HCT116 (cell line): ENCODE results near the gene SLC5A10. TPM values are rescaled to one million over a fixed set of nuclear protein-coding genes. Genes with fewer than 3 reads are reported as not detected.

Experiments used
- ATAC-seq: fragments of 200-7000 bp; cut with Tn5 transposase; 2 replicates; pipeline ENCODE4 v1.9.1; 2020; ENCODE audit warnings: mild to moderate bottlenecking, moderate library complexity
- BruUV-seq: library from RNA; stranded (reverse); fragments of 400-500 nt; replicated peaks from 2 replicates; lab custom pipeline; 2021; lab: Mats Ljungman, UMichigan
- CTCF ChIA-PET: fragments of 300-600 bp; sonication (Branson Sonifier 250); formaldehyde crosslinking; loops from one replicate; lab custom pipeline; 2021; ENCODE audit warnings: antibody characterized with exemption; lab: Charles Lee
- POLR2A ChIA-PET: fragments of 300-600, 350-600 bp; sonication (Branson Sonifier 250); formaldehyde crosslinking; loops from one replicate; lab custom pipeline; 2021; ENCODE audit warnings: antibody characterized with exemption; lab: Charles Lee
- RAD21 ChIA-PET, 2 experiments: fragments of 300-600 bp; sonication (Branson Sonifier 250); formaldehyde crosslinking; loops; one replicate each; lab custom pipeline; 2023; ENCODE audit warnings: low total read pairs in 2 of 2; ENCODE audit not compliant: uncharacterized antibody in 2 of 2, unreplicated experiment in 2 of 2, low non-redundant PET in 1 of 2; lab: Charles Lee
- DNase-seq: peaks from one replicate; pipeline ENCODE4 v3.0.0-alpha.2; 2010; ENCODE audit warnings: low read depth, low spot score
- H2AFZ ChIP-seq: fragments of 200-600 bp; shearing (Covaris generic), sonication (generic); 2 replicates; pipeline ENCODE4 v1.6.1; 2017; ENCODE audit warnings: low read depth, mixed run types, mixed read lengths, antibody characterized with exemption, low read length; ENCODE audit not compliant: poor library complexity, severe bottlenecking
- H3K27ac ChIP-seq: 2 replicates; pipeline ENCODE4 v1.5.1; 2012; ENCODE audit warnings: low read depth, low read length
- H3K27me3 ChIP-seq: fragments of 200-600 bp; sonication (generic); 2 replicates; pipeline ENCODE4 v1.6.1; 2016; ENCODE audit warnings: mixed run types, low read length, mixed read lengths; ENCODE audit not compliant: insufficient read depth
- H3K36me3 ChIP-seq, 2 experiments: fragments of 200-500 bp in 1 of 2; fragments of 200-600 bp in 1 of 2; sonication (Bioruptor generic) in 1 of 2; sonication (generic) in 1 of 2; 2 replicates each; pipeline versions ENCODE4 v1.5.1 to v1.6.1; 2014 to 2016; ENCODE audit warnings: low read length in 2 of 2, inconsistent platforms in 1 of 2, mixed read lengths in 1 of 2, mixed run types in 1 of 2; ENCODE audit not compliant: insufficient read depth in 2 of 2, control insufficient read depth in 1 of 2
- H3K4me1 ChIP-seq, 2 experiments: fragments of 200-600 bp in 1 of 2; sonication (generic) in 1 of 2; 2 replicates each; pipeline versions ENCODE4 v1.5.1 to v1.6.1; 2012 to 2017; ENCODE audit warnings: low read length in 2 of 2, inconsistent platforms in 1 of 2, mild to moderate bottlenecking in 1 of 2, mixed read lengths in 1 of 2, mixed run types in 1 of 2, moderate library complexity in 1 of 2; ENCODE audit not compliant: insufficient read depth in 2 of 2, control insufficient read depth in 1 of 2
- H3K4me2 ChIP-seq: fragments of 200-600 bp; sonication (generic); 2 replicates; pipeline ENCODE4 v1.6.1; 2017; ENCODE audit warnings: mixed run types, low read length, mixed read lengths
- H3K4me3 ChIP-seq, 2 experiments: fragments of 200-600 bp in 1 of 2; sonication (generic) in 1 of 2; replicated peaks in 1 of 2; 2 replicates each; pipeline ENCODE4 v1.5.1; 2011 to 2016; ENCODE audit warnings: low read length in 2 of 2, control low read depth in 1 of 2, low read depth in 1 of 2, mild to moderate bottlenecking in 1 of 2, mixed read lengths in 1 of 2, mixed run types in 1 of 2
- H3K79me2 ChIP-seq: fragments of 200-600 bp; sonication (generic); 2 replicates; pipeline ENCODE4 v1.6.1; 2017; ENCODE audit warnings: mild to moderate bottlenecking, mixed run types, low read length, moderate library complexity, mixed read lengths; ENCODE audit not compliant: insufficient read depth
- H3K9ac ChIP-seq: fragments of 200-600 bp; sonication (generic); 2 replicates; pipeline ENCODE4 v1.6.1; 2016; ENCODE audit warnings: low read length, mixed read lengths
- H3K9me2 ChIP-seq: fragments of 200-600 bp; sonication (generic), shearing (Covaris generic); 2 replicates; pipeline ENCODE4 v1.6.1; 2017; ENCODE audit warnings: mixed run types, mild to moderate bottlenecking, moderate library complexity; ENCODE audit not compliant: insufficient read depth
- H3K9me3 ChIP-seq, 2 experiments: fragments of 200-500 bp in 1 of 2; fragments of 200-600 bp in 1 of 2; sonication (Bioruptor generic) in 1 of 2; sonication (generic) in 1 of 2; 2 replicates each; pipeline ENCODE4 v1.6.1; 2014 to 2017; ENCODE audit warnings: low read length in 2 of 2, mixed read lengths in 2 of 2, inconsistent platforms in 1 of 2, low read depth in 1 of 2, mild to moderate bottlenecking in 1 of 2, mixed run types in 1 of 2, moderate library complexity in 1 of 2; ENCODE audit not compliant: control insufficient read depth in 1 of 2, insufficient read depth in 1 of 2
- H4K20me1 ChIP-seq: fragments of 200-600 bp; sonication (generic), shearing (Covaris generic); 2 replicates; pipeline ENCODE4 v1.6.1; 2017; ENCODE audit warnings: mixed run types, mild to moderate bottlenecking, moderate library complexity; ENCODE audit not compliant: insufficient read depth
- CTCF ChIP-seq, 3 experiments: fragments of 200-600 bp in 1 of 3; sonication (generic) in 1 of 3; IDR thresholded peaks in 2 of 3; conservative IDR thresholded peaks in 1 of 3; 2 replicates each; pipeline ENCODE4 v1.5.1; 2012 to 2017; ENCODE audit warnings: low read depth in 2 of 3, low read length in 2 of 3, antibody characterized with exemption in 1 of 3, borderline replicate concordance in 1 of 3, control low read depth in 1 of 3, mild to moderate bottlenecking in 1 of 3, mixed read lengths in 1 of 3, mixed run types in 1 of 3, moderate library complexity in 1 of 3; ENCODE audit not compliant: insufficient read depth in 1 of 3
- EZH2 ChIP-seq: fragments of 200-600 bp; sonication (generic); IDR thresholded peaks from 2 replicates; pipeline ENCODE4 v1.6.1; 2017; ENCODE audit warnings: antibody characterized with exemption, mixed run types
- MAX ChIP-seq: IDR thresholded peaks from 2 replicates; pipeline ENCODE4 v1.6.1; 2012
- REST ChIP-seq: IDR thresholded peaks from 2 replicates; pipeline ENCODE4 v1.6.1; 2012; ENCODE audit warnings: low read depth
- SIN3A ChIP-seq: IDR thresholded peaks from 2 replicates; pipeline ENCODE4 v1.6.1; 2012; ENCODE audit warnings: low read depth
- YY1 ChIP-seq: IDR thresholded peaks from 2 replicates; pipeline ENCODE4 v1.6.1; 2011; ENCODE audit warnings: low read length, low read depth, moderate library complexity, mild to moderate bottlenecking; ENCODE audit not compliant: insufficient replicate concordance; ENCODE audit errors: extremely low read depth
- intact Hi-C: fragments of 100-400 bp; cut with micrococcal nuclease; formaldehyde crosslinking; loops from 2 replicates; pipeline ENCODE4 v1.10.0; 2022
- total RNA-seq: library from RNA; stranded (reverse); gene quantifications from one replicate; pipeline ENCODE4 v1.2.1, GENCODE V29; 2021; ENCODE audit not compliant: unreplicated experiment

Gene SLC5A10
- total RNA-seq, 1 experiment from 2014 or later: not detected

GRCh38 chr17:18970582-18971480, 18.9 kb downstream of the SLC5A10 start:
- CTCF ChIA-PET: interaction anchor here (1.5 kb wide), 1 partner anchor 10 kb away, joined by 22 read pairs; no protein-coding TSS in a partner anchor
- no peaks in the 10 kb centered on the region for H4K20me1 ChIP-seq
- no peaks in the 10 kb centered on the region for H3K9me3 ChIP-seq
- DNase-seq (no peak), ATAC-seq (no peak)
- no peak overlapping the region for H3K27ac ChIP-seq
- no peaks in the 10 kb centered on the region for H3K27me3 ChIP-seq
- intact Hi-C loops: no loop called here
- no peak overlapping the region for H3K4me3 ChIP-seq
- no peak overlapping the region; the same call in 1 of the 2 replicates for H3K4me2 ChIP-seq
- no peak overlapping the region for H2AFZ ChIP-seq
- TF ChIP-seq CTCF (IDR thresholded peaks at IDR 0.05 in 2 of 3, conservative IDR thresholded peaks at IDR 0.05 in 1 of 3; ENCODE audit: borderline replicate concordance in 1 of 3, insufficient read depth in 1 of 3, low read depth in 2 of 3, low read length in 2 of 3) (peak in 2 of 3 experiments; percentile 34 to 38; a peak in 3 of 6 replicates), EZH2 (no peak)
- no TSS peak for BruUV-seq
- no peak overlapping the region for H3K9ac ChIP-seq
- peaks cover 11% of the 10 kb centered on the region for H3K79me2 ChIP-seq
- peaks cover 21 to 41% of the 10 kb centered on the region in 2 experiments for H3K4me1 ChIP-seq
- H3K36me3 ChIP-seq: peaks cover 12 to 19% of the 10 kb centered on the region in 2 experiments; a peak in 3 of 4 replicates
- H3K9me2 ChIP-seq: no peaks in the 10 kb centered on the region
- RAD21 ChIA-PET: no interaction called here
- POLR2A ChIA-PET: no interaction called here

GRCh38 chr17:18971801-18972200, 19.8 kb downstream of the SLC5A10 start:
- intact Hi-C loops: no loop called here
- no peaks in the 10 kb centered on the region for H3K9me3 ChIP-seq
- ChIA-PET CTCF (no interaction called here), RAD21 (no interaction called here), POLR2A (no interaction called here)
- TF ChIP-seq SIN3A: no peak
- no peak for TF ChIP-seq REST
- no peak for TF ChIP-seq YY1
- TF ChIP-seq MAX: no peak
- no peak overlapping the region for H3K4me2 ChIP-seq
- no peak overlapping the region for H2AFZ ChIP-seq
- no peak for ATAC-seq
- peaks cover 21 to 41% of the 10 kb centered on the region in 2 experiments for H3K4me1 ChIP-seq
- DNase-seq: no peak
- peaks cover 12% of the 10 kb centered on the region for H3K79me2 ChIP-seq
- no peak overlapping the region for H3K4me3 ChIP-seq
- no peaks in the 10 kb centered on the region for H3K27me3 ChIP-seq
- H3K9ac ChIP-seq: no peak overlapping the region
- peaks cover 13 to 19% of the 10 kb centered on the region in 2 experiments; a peak in 3 of 4 replicates for H3K36me3 ChIP-seq
- no TSS peak for BruUV-seq
- H4K20me1 ChIP-seq: no peaks in the 10 kb centered on the region
- no peaks in the 10 kb centered on the region for H3K9me2 ChIP-seq
- H3K27ac ChIP-seq: no peak overlapping the region
